IPS-NIHi11 (cell line): ENCODE measurements around the gene GRIN3A.

ENCODE experiments used
- DNase-seq: peaks from one replicate; pipeline ENCODE4 v3.0.0; 2012; ENCODE audit warnings: mixed read lengths, low spot score

The GRIN3A gene

GRCh38 chr9:101705135-101705661 lies 33.2 kb downstream of the GRIN3A start:
- DNase-seq, result peak; percentile 37

- no peak for DNase-seq
Observed at GRCh38 chr9:101702257-101702656, 36.2 kb downstream of the GRIN3A start.

GRCh38 chr9:101693546-101694336 lies 44.7 kb downstream of the GRIN3A start:
- no peak for DNase-seq

DNA sequence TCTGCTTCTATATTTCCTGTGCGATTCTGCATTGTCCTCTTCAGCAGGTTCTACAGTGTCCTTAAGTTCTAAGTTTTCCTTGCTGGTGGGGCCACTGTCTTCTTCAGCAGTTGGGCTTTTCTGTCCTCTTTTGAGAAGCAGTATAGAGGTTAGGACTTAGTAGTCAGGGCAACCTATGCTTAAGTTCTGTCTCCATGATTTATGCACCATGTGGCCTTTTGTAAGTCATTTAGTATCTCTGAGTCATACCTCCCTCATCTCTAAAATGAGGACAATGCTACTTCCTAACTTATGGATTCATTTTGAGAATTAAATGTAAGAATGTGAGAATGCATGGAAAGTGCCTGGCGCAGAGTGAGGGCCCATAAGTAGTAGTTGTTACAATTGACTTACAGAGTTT lies 46.8 kb downstream of the GRIN3A start:
- no peak for DNase-seq

DNA sequence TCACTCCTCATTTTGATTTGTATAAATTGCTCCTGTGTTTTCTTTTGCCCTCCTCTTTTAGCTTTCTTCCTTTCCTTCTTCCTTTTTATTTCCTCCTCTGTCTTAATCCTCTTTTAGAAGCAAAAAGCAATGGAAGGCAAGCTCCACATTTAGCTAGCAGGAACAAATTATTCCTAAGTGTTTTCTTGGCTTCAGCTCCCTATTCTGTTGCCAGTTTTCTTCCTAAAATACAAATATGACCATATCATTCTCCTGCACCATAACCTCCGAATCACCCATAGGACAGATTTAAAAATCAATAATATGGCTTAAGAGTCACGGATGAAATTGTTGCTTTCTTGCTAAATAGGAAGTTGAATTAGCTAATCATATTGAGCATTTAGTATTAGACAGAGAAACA lies 49.4 kb downstream of the GRIN3A start:
- DNase-seq, result no peak

- DNase-seq, result no peak
Observed at GRCh38 chr9:101684665-101685064, 53.8 kb downstream of the GRIN3A start.

DNA sequence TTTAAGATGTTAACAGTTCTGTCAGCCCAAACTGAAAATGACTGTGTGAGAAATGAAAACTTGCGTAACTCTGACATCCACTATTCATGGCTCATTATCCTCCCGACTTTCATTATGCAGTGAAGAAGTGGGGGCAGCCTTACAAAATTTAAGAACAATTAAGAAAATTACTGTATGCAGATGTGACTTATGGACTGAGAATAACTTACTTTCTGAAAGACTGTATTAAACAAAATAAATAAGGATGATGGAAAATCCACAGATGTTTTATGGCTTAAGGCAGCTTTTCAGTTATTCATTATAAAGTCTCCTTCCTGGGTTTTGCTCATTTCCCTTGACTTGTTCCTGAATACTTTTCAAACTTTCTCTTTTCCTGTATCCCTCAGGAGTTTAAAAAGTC lies 55.2 kb downstream of the GRIN3A start:
- no peak for DNase-seq

DNA sequence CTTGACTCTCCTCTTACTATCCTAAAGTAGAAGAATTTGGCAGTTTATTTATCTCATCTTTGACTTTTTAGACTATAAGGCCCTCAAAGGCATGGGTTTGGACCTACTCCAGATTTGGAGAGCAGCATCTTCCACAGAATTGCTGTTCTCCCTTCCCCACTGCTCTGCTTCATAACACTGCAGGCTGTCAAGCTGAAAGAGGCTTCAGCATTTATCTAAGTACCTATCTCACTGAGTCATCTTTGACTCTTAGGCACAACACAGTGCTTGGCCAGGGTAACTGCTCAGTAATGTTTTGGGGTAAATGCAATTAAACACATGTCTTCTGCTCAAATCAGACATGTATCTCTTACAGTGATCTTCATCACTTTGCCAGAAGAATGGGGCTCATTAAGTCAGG lies 60.6 kb downstream of the GRIN3A start:
- DNase-seq, result no peak

DNA sequence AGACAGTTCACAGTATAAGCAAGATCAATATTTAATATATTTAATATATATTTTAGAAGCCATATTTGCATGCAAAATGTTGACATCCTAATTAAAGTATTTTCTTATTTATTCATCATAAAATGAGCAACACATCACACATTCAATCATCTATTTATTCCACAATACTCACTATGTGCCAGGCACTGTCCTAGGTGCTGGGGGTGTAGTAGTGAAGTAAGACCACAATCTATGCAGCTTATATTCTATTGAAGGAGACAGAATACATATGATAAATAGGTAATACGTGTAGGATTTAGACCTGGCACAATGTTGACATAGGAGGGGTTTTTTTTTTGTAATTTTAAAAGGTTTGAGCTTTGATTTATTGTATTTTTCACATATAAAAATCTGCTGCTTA lies 63.1 kb downstream of the GRIN3A start:
- DNase-seq, result no peak

GRCh38 chr9:101674165-101674564 lies 64.3 kb downstream of the GRIN3A start:
- DNase-seq, result no peak

- no peak for DNase-seq
Observed at GRCh38 chr9:101673642-101674041, 64.8 kb downstream of the GRIN3A start.

DNA sequence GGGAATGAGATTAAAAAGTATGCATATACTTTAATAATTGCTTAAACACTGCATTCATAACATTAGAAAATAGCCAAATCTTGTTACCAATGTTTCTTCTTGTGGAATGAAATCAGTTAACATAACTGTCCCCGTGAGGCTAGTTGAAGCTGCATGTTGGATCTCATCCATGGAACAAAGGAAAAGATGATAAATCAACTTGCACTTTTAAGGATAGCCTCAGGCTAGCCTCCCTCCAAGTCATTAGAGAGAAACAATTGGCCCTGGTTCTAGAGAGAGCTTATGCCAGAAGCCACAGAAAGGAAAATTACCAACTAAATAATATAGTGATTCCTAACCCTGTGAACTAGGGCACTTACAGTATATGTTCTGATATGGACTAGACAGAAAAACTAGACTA lies 66.9 kb downstream of the GRIN3A start:
- no peak for DNase-seq

DNA sequence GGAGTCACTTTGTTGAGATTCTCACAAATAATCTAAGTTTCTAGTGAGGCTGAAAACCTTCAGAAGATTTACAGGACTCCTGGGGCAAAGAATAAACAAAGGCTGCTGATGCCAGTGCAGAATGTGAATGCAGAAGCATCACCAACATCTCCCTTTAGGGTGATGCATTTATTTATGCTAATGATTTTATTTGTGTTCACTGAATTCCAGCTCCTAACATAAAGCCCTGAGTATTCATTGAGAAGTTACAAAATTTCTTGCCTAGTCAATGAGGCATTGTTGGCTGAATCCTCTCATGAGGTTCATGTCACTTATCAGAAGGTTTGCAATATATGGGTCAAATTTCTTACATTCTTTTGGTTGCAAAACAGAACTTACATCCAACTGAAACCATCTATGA lies 70.0 kb downstream of the GRIN3A start:
- DNase-seq, result no peak

DNA sequence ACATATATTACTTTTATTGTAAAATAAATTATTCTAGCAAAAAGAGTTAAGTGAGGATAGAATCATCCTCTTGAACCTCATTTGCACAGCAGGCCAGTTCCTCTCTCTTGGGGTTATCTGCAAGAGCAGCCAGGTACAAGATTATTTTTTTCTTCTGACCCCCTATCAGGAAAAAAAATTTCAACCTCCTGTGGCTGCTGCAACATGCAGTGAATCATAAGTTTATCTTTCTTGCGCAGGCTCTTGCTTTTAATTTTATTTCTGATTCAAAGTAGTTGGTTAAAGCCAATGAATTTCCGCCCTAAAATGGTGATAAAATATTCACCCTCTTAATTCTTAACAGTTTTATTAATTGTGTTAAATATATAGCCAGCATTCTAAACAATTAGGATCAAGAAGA lies 74.0 kb downstream of the GRIN3A start:
- no peak for DNase-seq

DNA sequence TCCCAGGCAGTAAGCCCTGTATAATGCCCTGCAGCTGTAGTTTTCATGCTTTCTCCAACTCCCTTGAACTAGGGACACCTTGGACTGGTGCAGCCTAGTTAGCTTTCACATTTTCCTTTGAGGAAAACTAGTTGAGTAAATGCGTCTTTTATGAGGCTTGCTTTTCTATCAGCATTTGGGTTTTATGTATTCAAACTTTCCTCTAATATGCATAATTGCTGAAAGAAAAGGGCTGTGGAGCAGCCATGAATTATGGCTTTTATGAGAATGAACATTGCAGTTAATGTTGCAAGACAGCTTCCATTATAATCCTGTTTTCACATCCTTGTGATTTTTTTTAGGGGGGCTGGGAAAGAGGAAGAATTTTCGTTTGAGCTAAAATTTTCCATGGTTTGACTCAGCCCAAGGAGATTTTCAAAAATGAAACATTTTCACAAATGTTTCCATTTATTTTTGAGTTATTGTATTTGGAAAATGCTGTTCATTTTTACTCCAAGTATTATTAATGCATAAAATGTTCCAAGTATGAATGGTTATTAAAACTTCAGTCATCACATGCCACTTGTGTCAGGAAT lies 85.8 kb downstream of the GRIN3A start:
- DNase-seq, result no peak

GRCh38 chr9:101650142-101650541 lies 88.3 kb downstream of the GRIN3A start:
- DNase-seq, result no peak

GRCh38 chr9:101648493-101648892 lies 90.0 kb downstream of the GRIN3A start:
- no peak for DNase-seq

- no peak for DNase-seq
Observed at GRCh38 chr9:101639785-101640665, 98.4 kb downstream of the GRIN3A start.

DNA sequence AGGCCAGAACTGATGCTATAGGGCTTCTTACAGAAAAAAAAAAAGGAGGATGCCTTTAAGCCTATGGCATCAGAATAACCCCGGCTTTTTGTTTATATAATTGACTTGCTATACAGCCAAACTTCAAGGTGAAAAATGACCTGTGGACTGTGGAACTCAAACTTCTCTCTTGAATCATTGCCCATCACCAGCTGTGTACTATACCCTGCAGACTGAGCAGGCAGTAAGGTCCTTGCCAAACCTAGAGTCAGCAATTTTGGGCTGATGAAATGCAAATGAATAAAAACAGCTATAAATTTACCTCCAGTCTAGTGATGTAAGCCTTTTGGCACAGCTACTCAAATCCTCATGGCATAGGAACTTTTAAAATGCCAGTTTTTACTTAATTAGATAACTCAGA lies 99.1 kb downstream of the GRIN3A start:
- DNase-seq, result no peak

DNA sequence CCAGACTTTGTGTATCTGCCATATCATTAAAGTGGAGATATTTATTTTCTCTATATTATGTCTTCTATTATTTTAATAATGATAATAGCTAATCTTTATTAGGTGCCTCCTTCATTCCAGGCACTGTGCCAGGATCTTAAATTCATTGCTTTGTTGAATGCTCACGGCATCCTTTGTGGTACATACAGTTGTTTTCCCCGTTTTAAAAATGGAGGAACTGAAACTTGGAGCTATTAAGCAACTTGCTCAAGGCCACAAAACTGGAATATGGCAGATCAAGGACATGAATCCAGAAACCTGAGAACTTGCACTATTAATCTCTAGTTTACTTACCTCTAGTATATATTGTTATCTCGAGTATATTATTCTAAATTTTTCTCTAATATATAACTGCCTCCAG lies 102.2 kb downstream of the GRIN3A start:
- DNase-seq, result no peak

DNA sequence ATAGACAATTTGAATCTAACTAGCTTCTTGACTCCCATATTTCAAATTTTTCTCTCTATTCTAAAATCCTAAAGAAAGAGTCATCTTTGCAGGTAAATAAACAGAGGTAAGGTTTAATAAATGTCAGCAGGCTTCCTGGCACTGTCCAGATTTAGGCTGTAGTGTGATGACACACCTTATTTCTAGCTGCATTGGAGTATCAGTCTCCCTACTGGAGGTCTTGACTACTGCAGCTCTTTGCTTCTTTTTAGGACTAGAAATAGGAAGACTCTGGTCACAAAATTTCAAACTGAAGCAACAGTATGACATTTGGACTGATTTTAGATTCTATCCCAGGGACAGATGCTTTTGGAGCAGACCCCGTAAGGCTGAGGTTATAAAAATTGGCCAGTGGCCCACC lies 103.0 kb downstream of the GRIN3A start:
- peak; percentile 20 for DNase-seq

- no peak for DNase-seq
Observed at GRCh38 chr9:101634741-101635409, 103.6 kb downstream of the GRIN3A start.
